ENCODE results near the gene EYA2. TPM values are rescaled to one million over a fixed set of nuclear protein-coding genes. Genes with fewer than 3 reads are reported as not detected.

The EYA2 gene
- total RNA-seq, 4 donors from 2014 or later: 0.60 to 4.0 (median 0.99) TPM

GRCh38 chr20:47150403-47151152 is 255.9 kb downstream of the EYA2 start:
- Histone ChIP-seq H3K27ac (no peak overlapping the region), H3K27me3 (peaks cover 0 to 3% (median 0%) of the 10 kb centered on the region in 3 donors), H3K9me3 (no peaks in the 10 kb centered on the region), H3K36me3 (no peaks in the 10 kb centered on the region), H3K4me1 (no peaks in the 10 kb centered on the region), H3K4me3 (no peak overlapping the region)
- in situ Hi-C loops (cut with MboI; ENCODE audit: low sequenced_read_pairs in 4 of 4) (loop anchor here in 2 of 4 donors (25.0 kb wide), 1 partner anchor 388 kb away; no protein-coding TSS in a partner anchor), intact Hi-C loops (cut with DNase I; ENCODE audit: low total_unique reads) (loop anchor here (1.0 kb wide), 1 partner anchor 392 kb away; no protein-coding TSS in a partner anchor)
- peak; percentile 6 to 49 for DNase-seq
- TF ChIP-seq CTCF (IDR thresholded peaks at IDR 0.05 in 4 of 5, conservative IDR thresholded peaks at IDR 0.05 in 1 of 5) (peak in 3 of 5 experiments; percentile 35 to 42 (median 42)), POLR2A (IDR thresholded peaks at IDR 0.05) (no peak)
- ATAC-seq: peak; percentile 58 to 72

DNA sequence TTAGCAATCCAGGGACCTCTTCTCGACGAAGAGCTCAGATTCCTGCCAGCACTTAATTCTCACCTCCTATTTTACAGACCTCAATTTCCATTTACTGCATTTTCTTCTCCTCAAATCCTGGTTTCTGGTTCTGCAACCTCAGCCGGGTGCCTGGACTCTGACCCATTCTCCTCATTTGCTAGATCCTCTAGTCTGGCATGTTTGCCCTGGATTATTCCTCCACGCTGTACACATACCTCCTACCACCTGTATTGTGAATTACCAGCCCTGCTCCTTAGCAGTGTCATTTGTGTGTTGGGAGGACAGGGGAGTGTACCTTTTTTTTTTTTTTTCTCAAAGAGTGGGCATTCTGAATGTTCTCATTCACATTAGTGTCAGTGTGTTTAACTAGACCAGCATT is 257.4 kb downstream of the EYA2 start:
- Histone ChIP-seq H3K36me3 (no peaks in the 10 kb centered on the region), H3K4me3 (no peak overlapping the region), H3K4me1 (no peaks in the 10 kb centered on the region), H3K9me3 (no peaks in the 10 kb centered on the region), H3K27ac (no peak overlapping the region), H3K27me3 (peaks cover 0 to 3% (median 0%) of the 10 kb centered on the region in 3 donors)
- TF ChIP-seq CTCF (IDR thresholded peaks at IDR 0.05 in 4 of 5, conservative IDR thresholded peaks at IDR 0.05 in 1 of 5) (no peak), POLR2A (IDR thresholded peaks at IDR 0.05) (no peak)
- in situ Hi-C loops (cut with MboI; ENCODE audit: low sequenced_read_pairs in 4 of 4) (loop anchor here in 2 of 4 donors (25.0 kb wide), 1 partner anchor 390 kb away; no protein-coding TSS in a partner anchor), intact Hi-C loops (cut with DNase I; ENCODE audit: low total_unique reads) (no loop called here)
- no peak for ATAC-seq
- DNase-seq: no peak

DNA sequence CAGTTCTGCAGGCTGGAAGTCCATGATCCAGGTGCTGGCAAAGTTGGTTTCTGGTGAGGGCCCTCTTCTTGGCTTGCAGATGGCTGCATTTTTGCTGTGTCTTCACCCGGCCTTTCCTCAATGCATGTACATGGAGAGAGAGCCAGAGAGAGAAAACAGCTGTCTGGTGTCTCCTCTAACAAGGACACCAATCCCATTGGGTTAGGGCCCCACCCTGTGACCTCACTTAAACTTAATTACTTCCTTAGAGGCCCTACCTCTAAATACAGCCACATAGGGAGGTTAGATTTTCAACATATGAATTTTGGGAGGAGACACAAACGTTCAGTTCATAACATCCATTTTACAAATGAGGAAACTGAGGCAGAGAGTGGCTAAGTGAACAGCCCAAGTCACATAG is 259.4 kb downstream of the EYA2 start:
- Histone ChIP-seq H3K27me3 (peaks cover 0 to 3% (median 0%) of the 10 kb centered on the region in 3 donors), H3K4me3 (no peak overlapping the region), H3K9me3 (no peaks in the 10 kb centered on the region), H3K36me3 (no peaks in the 10 kb centered on the region), H3K27ac (no peak overlapping the region), H3K4me1 (no peaks in the 10 kb centered on the region)
- ATAC-seq: no peak
- intact Hi-C loops (cut with DNase I; ENCODE audit: low total_unique reads) (no loop called here), in situ Hi-C loops (cut with MboI; ENCODE audit: low sequenced_read_pairs in 4 of 4) (loop anchor here in 2 of 4 donors (25.0 kb wide), 1 partner anchor 392 kb away; no protein-coding TSS in a partner anchor)
- no peak for TF ChIP-seq CTCF (IDR thresholded peaks at IDR 0.05 in 4 of 5, conservative IDR thresholded peaks at IDR 0.05 in 1 of 5)
- no peak for TF ChIP-seq POLR2A (IDR thresholded peaks at IDR 0.05)
- DNase-seq: no peak

DNA sequence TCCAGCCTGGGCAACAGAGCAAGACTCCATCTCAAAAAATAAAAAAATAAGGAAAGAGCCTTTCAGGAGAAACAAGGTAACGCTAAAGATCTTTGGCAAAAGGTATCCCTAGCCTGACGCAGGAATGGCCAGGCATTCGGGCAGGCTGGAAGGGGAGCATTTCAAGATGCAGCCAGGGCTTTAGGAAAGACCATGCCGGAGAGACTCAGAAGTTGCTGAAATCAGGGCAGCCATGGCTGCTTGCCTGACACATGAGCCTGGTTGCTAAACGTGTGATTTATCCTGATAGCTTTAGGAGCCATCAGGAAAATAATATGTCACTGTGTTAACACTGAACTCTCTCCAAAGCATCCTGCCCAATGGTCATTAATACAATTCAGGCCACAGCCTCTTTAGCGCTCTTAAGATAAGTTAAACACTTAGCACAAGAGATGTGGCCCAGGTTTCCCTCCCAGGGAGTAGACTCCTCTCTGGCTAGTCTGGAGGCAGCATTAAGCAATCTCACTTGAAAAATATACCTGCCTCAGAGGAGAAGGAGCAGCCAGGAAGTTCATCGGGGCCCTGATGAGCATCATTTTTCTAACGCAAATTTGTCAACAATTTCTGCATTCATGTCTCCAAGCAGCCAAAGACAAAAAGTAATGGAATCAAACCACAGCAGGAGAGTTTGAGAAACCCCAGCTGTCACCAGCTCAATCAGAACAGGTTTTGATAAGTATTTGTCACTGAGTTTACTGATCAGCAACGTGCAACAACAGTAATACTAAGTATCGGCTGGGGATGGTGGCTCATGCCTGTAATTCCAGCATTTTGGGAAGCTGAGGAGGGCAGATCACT is 261.9 kb downstream of the EYA2 start:
- ATAC-seq: no peak
- H3K36me3 ChIP-seq: no peaks in the 10 kb centered on the region
- H3K27me3 ChIP-seq: peaks cover 0 to 3% (median 0%) of the 10 kb centered on the region in 3 donors
- H3K27ac ChIP-seq: no peak overlapping the region
- H3K4me1 ChIP-seq: no peaks in the 10 kb centered on the region
- TF ChIP-seq CTCF (IDR thresholded peaks at IDR 0.05 in 4 of 5, conservative IDR thresholded peaks at IDR 0.05 in 1 of 5) (no peak), POLR2A (IDR thresholded peaks at IDR 0.05) (no peak)
- in situ Hi-C loops (cut with MboI; ENCODE audit: low sequenced_read_pairs in 4 of 4): loop anchor here in 2 of 4 donors (25.0 kb wide), 1 partner anchor 394 kb away; no protein-coding TSS in a partner anchor
- intact Hi-C loops (cut with DNase I; ENCODE audit: low total_unique reads): no loop called here
- DNase-seq: no peak
- H3K9me3 ChIP-seq: no peaks in the 10 kb centered on the region
- no peak overlapping the region for H3K4me3 ChIP-seq
